ENCODE results near the gene LZTR1. TPM values are rescaled to one million over a fixed set of nuclear protein-coding genes. Genes with fewer than 3 reads are reported as not detected.
A peak's percentile ranks its signal among the peaks of the same experiment; 100 is the strongest.

The LZTR1 gene
- total and polyA plus RNA-seq, 12 donors, result 14.7 to 36.5 (median 24.4) TPM

- 73 to 85% methylated on average over 2 of the region's 2 CpGs for WGBS, 2 donors
- intact Hi-C loops (cut with DNase I), result loop anchor here in 1 of 10 donors (10.0 kb wide), 1 partner anchor 79 kb away; no protein-coding TSS in a partner anchor
- no peaks in the 10 kb centered on the region for H3K9me3 ChIP-seq
- H3K4me1 ChIP-seq, result peaks cover 8 to 53% (median 38%) of the 10 kb centered on the region in 9 donors
- no peaks in the 10 kb centered on the region for H3K27me3 ChIP-seq
- DNase-seq, result no peak
- H3K27ac ChIP-seq, result peak overlapping the region in 6 of 10 donors; percentile 17 to 42 (median 24)
- ATAC-seq, result peak in 1 of 8 donors; percentile 11
- H3K36me3 ChIP-seq, result peaks cover 0 to 28% (median 10%) of the 10 kb centered on the region in 9 donors
- H3K4me3 ChIP-seq, result no peak overlapping the region
- TF ChIP-seq CTCF (IDR thresholded peaks at IDR 0.05), result no peak
These were observed 36.5 kb upstream of the LZTR1 start for GRCh38 chr22:20945578-20945934.

DNA sequence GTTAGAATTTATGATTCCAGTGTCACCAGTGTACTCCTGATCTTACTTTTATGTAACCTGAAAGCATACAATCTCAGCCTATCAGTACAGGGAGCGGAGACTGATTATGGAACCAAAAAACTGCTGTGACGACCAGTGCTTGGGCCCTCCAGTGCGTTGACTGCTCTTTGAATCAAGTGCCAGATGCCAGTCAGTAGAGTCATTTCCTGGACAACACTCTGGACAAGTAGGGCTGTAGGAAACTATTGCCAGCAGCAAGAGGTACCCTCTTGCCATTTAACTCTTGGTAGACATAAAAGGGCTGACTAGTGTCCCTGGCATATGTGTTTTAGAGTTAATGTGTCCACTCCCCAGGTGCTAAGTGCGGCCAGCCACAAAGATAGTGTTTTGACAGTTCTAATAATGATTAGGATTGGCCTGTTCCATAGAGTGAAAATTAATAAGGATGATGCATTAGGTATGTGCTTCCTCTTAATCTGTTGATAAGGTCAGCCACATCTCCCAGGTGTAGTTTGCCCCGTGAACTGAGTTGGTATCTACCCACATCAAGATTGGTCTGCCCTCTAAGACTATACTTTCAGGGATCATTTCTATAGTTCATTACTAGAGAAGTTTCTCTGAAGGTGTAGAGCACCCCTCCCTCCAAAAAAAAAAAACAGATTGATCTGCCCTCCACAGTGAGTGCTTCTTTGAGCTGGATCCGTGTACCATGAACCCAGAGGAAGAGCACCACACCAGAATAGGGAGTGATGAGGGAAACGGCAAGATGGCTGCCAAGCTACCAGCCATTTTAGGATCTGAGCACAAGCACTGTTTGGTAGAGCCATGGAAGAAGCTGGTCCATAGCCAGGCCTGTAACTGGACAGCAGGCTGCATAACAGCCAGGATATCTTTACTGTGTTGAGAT is 35.8 kb upstream of the LZTR1 start:
- intact Hi-C loops (cut with DNase I), result loop anchor here in 1 of 10 donors (10.0 kb wide), 1 partner anchor 78 kb away; no protein-coding TSS in a partner anchor
- H3K36me3 ChIP-seq, result peaks cover 0 to 31% (median 14%) of the 10 kb centered on the region in 9 donors
- H3K9me3 ChIP-seq, result no peaks in the 10 kb centered on the region
- ATAC-seq, result peak in 7 of 8 donors; percentile 17 to 92 (median 80)
- no peak for TF ChIP-seq CTCF (IDR thresholded peaks at IDR 0.05)
- H3K27me3 ChIP-seq, result no peaks in the 10 kb centered on the region
- H3K27ac ChIP-seq, result peak overlapping the region in 7 of 10 donors; percentile 19 to 55 (median 29)
- no peak for DNase-seq
- H3K4me3 ChIP-seq, result no peak overlapping the region
- WGBS, 2 donors, result 61 to 73% methylated on average over 7 of the region's 7 CpGs
- peaks cover 8 to 46% (median 31%) of the 10 kb centered on the region in 9 donors for H3K4me1 ChIP-seq

GRCh38 chr22:20946991-20947390 is 35.1 kb upstream of the LZTR1 start:
- Histone ChIP-seq H3K9me3 (no peaks in the 10 kb centered on the region), H3K4me3 (no peak overlapping the region), H3K27ac (peak overlapping the region in 4 of 10 donors; percentile 19 to 55 (median 30)), H3K27me3 (no peaks in the 10 kb centered on the region), H3K4me1 (peaks cover 8 to 42% (median 30%) of the 10 kb centered on the region in 9 donors), H3K36me3 (peaks cover 0 to 38% (median 14%) of the 10 kb centered on the region in 9 donors)
- intact Hi-C loops (cut with DNase I), result loop anchor here in 1 of 10 donors (10.0 kb wide), 1 partner anchor 78 kb away; no protein-coding TSS in a partner anchor
- 95 to 100% methylated on average over 1 of the region's 1 CpG for WGBS, 2 donors
- DNase-seq (no peak), ATAC-seq (peak in 1 of 8 donors; percentile 19)
- TF ChIP-seq CTCF (IDR thresholded peaks at IDR 0.05), result no peak

- 86 to 95% methylated on average over 5 of the region's 5 CpGs for WGBS, 2 donors
- Histone ChIP-seq H3K4me1 (peaks cover 8 to 35% (median 25%) of the 10 kb centered on the region in 9 donors), H3K27me3 (no peaks in the 10 kb centered on the region), H3K36me3 (peaks cover 0 to 49% (median 14%) of the 10 kb centered on the region in 9 donors), H3K4me3 (no peak overlapping the region), H3K9me3 (no peaks in the 10 kb centered on the region), H3K27ac (no peak overlapping the region)
- no peak for TF ChIP-seq CTCF (IDR thresholded peaks at IDR 0.05)
- no peak for DNase-seq
- intact Hi-C loops (cut with DNase I), result loop anchor here in 1 of 10 donors (10.0 kb wide), 1 partner anchor 76 kb away; no protein-coding TSS in a partner anchor
- ATAC-seq, result no peak
These were observed 33.6 kb upstream of the LZTR1 start for GRCh38 chr22:20948450-20948849.

All from heart right ventricle (tissue), 16 donors.